MM.1S (cell line): ENCODE data around the gene MAP3K4.

Experiments used
- CTCF ChIP-seq: fragments of 300-600 bp; sonication (generic); IDR thresholded peaks from 2 replicates; pipeline ENCODE4 v1.5.1; 2016; ENCODE audit warnings: antibody characterized with exemption, low read length, mixed read lengths
- EZH2 ChIP-seq: fragments of 300-600 bp; sonication (generic); optimal IDR thresholded peaks from 2 replicates; pipeline ENCODE3; 2017; ENCODE audit warnings: low read depth, mild to moderate bottlenecking, antibody characterized with exemption, low read length, mixed read lengths
- EZH2phosphoT487 ChIP-seq: fragments of 300-600 bp; sonication (generic); IDR thresholded peaks from 2 replicates; pipeline ENCODE4 v1.6.1; 2018; ENCODE audit warnings: antibody characterized with exemption, low read length

- TF ChIP-seq EZH2phosphoT487 (no peak), CTCF (no peak), EZH2 (no peak)
Measured at GRCh38 chr6:161151059-161151645, 159.6 kb downstream of the MAP3K4 start.
